ENCODE results near the gene MAPK7.
A peak's percentile ranks its signal among the peaks of the same experiment; 100 is the strongest.

The MAPK7 gene

GRCh38 chr17:19402171-19402570 lies 23.9 kb downstream of the MAPK7 start:
- DNase-seq = no peak

- DNase-seq = no peak
Measured at GRCh38 chr17:19403021-19403420, 24.7 kb downstream of the MAPK7 start.

- no peak for DNase-seq
Measured at GRCh38 chr17:19404264-19404663, 26.0 kb downstream of the MAPK7 start.

- no peak for DNase-seq
Measured at GRCh38 chr17:19405114-19405513, 26.8 kb downstream of the MAPK7 start.

GRCh38 chr17:19407601-19408345 lies 29.5 kb downstream of the MAPK7 start:
- DNase-seq = no peak

GRCh38 chr17:19408346-19408710 lies 30.0 kb downstream of the MAPK7 start:
- no peak for DNase-seq

- DNase-seq = no peak
Measured at GRCh38 chr17:19409066-19409465, 30.8 kb downstream of the MAPK7 start.

GRCh38 chr17:19409509-19409908 lies 31.2 kb downstream of the MAPK7 start:
- no peak for DNase-seq

GRCh38 chr17:19410091-19410490 lies 31.8 kb downstream of the MAPK7 start:
- no peak for DNase-seq

- peak in 2 of 3 experiments; percentile 26 to 73 for DNase-seq
Measured at GRCh38 chr17:19410875-19411620, 32.8 kb downstream of the MAPK7 start, which contains the start of gene RNF112. RNF112 (plus strand) TSS chr17:19411232; CDS start chr17:19411409, 177 bp downstream.

- DNase-seq = peak in 1 of 3 experiments; percentile 7
Measured at GRCh38 chr17:19411631-19412030, 33.3 kb downstream of the MAPK7 start.

- DNase-seq = no peak
Measured at GRCh38 chr17:19412510-19412909, 34.2 kb downstream of the MAPK7 start.

- no peak for DNase-seq
Measured at GRCh38 chr17:19412984-19413383, 34.7 kb downstream of the MAPK7 start.

- no peak for DNase-seq
Measured at GRCh38 chr17:19413761-19414160, 35.5 kb downstream of the MAPK7 start.

- no peak for DNase-seq
Measured at GRCh38 chr17:19414396-19415280, 36.3 kb downstream of the MAPK7 start.

- DNase-seq = no peak
Measured at GRCh38 chr17:19415311-19415710, 37.0 kb downstream of the MAPK7 start.

GRCh38 chr17:19415806-19416775 lies 37.8 kb downstream of the MAPK7 start:
- DNase-seq = no peak

GRCh38 chr17:19417611-19418010 lies 39.3 kb downstream of the MAPK7 start:
- DNase-seq = no peak

GRCh38 chr17:19418251-19418992 lies 40.1 kb downstream of the MAPK7 start:
- DNase-seq = no peak

GRCh38 chr17:19421219-19421618 lies 42.9 kb downstream of the MAPK7 start:
- DNase-seq = no peak

- no peak for DNase-seq
Measured at GRCh38 chr17:19421926-19422325, 43.6 kb downstream of the MAPK7 start.

Measured in NCI-H1417 (cell line).